Kidney (tissue), 14 donors: ENCODE measurements around the gene PDE1A. TPM values are rescaled to one million over a fixed set of nuclear protein-coding genes. Genes with fewer than 3 reads are reported as not detected.

Source experiments
- DNase-seq, 5 donors: peaks; one replicate each; pipeline ENCODE4 v3.0.0-alpha.2; 2013 to 2020
- FAIRE-seq: peaks from 2 replicates; lab custom pipeline; 2012; peaks lifted over from hg19 to GRCh38; lab: Jason Lieb, UNC
- H3K27ac ChIP-seq, 2 donors: one replicate each; pipeline ENCODE4 v1.7.0; 2013; ENCODE audit warnings: low read depth in 2 of 2, low read length in 2 of 2, inconsistent platforms in 1 of 2
- H3K27me3 ChIP-seq: one replicate; pipeline ENCODE4 v1.7.1; 2013; ENCODE audit warnings: low read length, inconsistent platforms; ENCODE audit not compliant: control insufficient read depth, insufficient read depth
- H3K36me3 ChIP-seq, 3 donors: one replicate each; pipeline versions ENCODE4 v1.7.0 to v1.7.1; 2013; ENCODE audit warnings: low read length in 3 of 3, control low read depth in 1 of 3, inconsistent platforms in 1 of 3; ENCODE audit not compliant: insufficient read depth in 3 of 3, control insufficient read depth in 2 of 3
- H3K4me1 ChIP-seq, 3 donors: one replicate each; pipeline versions ENCODE4 v1.7.0 to v1.7.1; 2013; ENCODE audit warnings: low read length in 3 of 3, inconsistent platforms in 1 of 3, low read depth in 1 of 3; ENCODE audit not compliant: control insufficient read depth in 2 of 3, insufficient read depth in 2 of 3
- H3K4me3 ChIP-seq, 3 donors: one replicate each; pipeline versions ENCODE4 v1.7.0 to v1.8.1; 2013; ENCODE audit warnings: low read length in 3 of 3, control low read depth in 1 of 3, inconsistent platforms in 1 of 3
- H3K9ac ChIP-seq, 3 donors: one replicate each; pipeline versions ENCODE4 v1.7.0 to v1.7.1; 2013; ENCODE audit warnings: low read length in 3 of 3, control low read depth in 1 of 3, inconsistent platforms in 1 of 3
- H3K9me3 ChIP-seq, 3 donors: one replicate each; pipeline versions ENCODE4 v1.7.0 to v1.7.1; 2013; ENCODE audit warnings: low read length in 3 of 3, control low read depth in 1 of 3, inconsistent platforms in 1 of 3; ENCODE audit not compliant: control insufficient read depth in 2 of 3, insufficient read depth in 1 of 3
- intact Hi-C: fragments of 100-400 bp; cut with DNase I; formaldehyde crosslinking; loops from one replicate; pipeline ENCODE4 v1.11.1; 2022
- polyA plus RNA-seq: library from polyadenylated mRNA; stranded (reverse); fragments of 350-450 nt; fragmentation: Illumina TruSeq; extraction: RNeasy Lipid Tissue Mini Kit (QIAGEN cat#74804); gene quantifications from one replicate; pipeline ENCODE4 v1.2.3, GENCODE V29; 2014; ENCODE audit warnings: low read depth, low replicate concordance; ENCODE audit not compliant: insufficient read depth
- total RNA-seq: library from RNA; stranded (reverse); fragmentation: NEBNext Ultra II Directional; extraction: Animal tissue kit (Norgen Biotek cat#: 25700); gene quantifications from one replicate; pipeline ENCODE4 v1.2.1, GENCODE V29; 2021
- TF ChIP-seq, protein P1 (sequence below): IDR thresholded peaks from 3 replicates; pipeline ENCODE4 v1.5.1; 2012; ENCODE audit warnings: mild to moderate bottlenecking, moderate library complexity, borderline replicate concordance; ENCODE audit not compliant: insufficient read depth; ENCODE audit errors: extremely low read depth
- donor health status: control.
- donor health status: control.
- donor health status: control.
- donor health status: control.
- donor health status: control.
- donor health status: DM: yes; HTN: yes; CAD: no.
- donor health status: Normal renal cell carcinoma (clear cell type).

The PDE1A gene
- total and polyA plus RNA-seq, 2 donors from 2014 or later: 40.4 to 70.5 TPM

DNA sequence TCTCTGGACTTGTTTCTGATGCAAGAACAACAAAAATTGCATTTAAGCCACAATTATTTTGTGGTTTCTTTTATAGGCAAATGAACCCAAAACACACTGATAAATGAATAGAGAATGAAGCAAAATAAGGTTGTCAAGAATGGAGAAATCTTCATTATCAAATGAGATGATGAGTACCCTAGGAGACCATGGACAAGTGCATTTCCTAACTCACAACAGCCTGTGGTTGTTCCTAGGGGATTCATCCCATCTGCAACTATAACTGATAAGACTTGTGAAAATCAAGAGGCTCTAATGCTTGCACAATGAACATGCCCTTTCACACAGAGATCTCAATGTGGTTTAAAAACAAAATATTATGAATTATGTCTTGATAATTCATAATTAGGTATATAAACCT is 159.9 kb downstream of the PDE1A start:
- no peak overlapping the region for H3K27ac ChIP-seq
- TF ChIP-seq, protein P1, sequence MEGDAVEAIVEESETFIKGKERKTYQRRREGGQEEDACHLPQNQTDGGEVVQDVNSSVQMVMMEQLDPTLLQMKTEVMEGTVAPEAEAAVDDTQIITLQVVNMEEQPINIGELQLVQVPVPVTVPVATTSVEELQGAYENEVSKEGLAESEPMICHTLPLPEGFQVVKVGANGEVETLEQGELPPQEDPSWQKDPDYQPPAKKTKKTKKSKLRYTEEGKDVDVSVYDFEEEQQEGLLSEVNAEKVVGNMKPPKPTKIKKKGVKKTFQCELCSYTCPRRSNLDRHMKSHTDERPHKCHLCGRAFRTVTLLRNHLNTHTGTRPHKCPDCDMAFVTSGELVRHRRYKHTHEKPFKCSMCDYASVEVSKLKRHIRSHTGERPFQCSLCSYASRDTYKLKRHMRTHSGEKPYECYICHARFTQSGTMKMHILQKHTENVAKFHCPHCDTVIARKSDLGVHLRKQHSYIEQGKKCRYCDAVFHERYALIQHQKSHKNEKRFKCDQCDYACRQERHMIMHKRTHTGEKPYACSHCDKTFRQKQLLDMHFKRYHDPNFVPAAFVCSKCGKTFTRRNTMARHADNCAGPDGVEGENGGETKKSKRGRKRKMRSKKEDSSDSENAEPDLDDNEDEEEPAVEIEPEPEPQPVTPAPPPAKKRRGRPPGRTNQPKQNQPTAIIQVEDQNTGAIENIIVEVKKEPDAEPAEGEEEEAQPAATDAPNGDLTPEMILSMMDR: no peak
- no peaks in the 10 kb centered on the region for H3K27me3 ChIP-seq
- H3K4me1 ChIP-seq: no peaks in the 10 kb centered on the region
- no peaks in the 10 kb centered on the region for H3K36me3 ChIP-seq
- H3K9ac ChIP-seq: no peak overlapping the region
- intact Hi-C loops: no loop called here
- no peaks in the 10 kb centered on the region for H3K9me3 ChIP-seq
- no peak overlapping the region for H3K4me3 ChIP-seq
- DNase-seq (no peak), FAIRE-seq (no peak)

GRCh38 chr2:182265718-182266117 is 161.1 kb downstream of the PDE1A start:
- FAIRE-seq (no peak), DNase-seq (no peak)
- H3K4me1 ChIP-seq: no peaks in the 10 kb centered on the region
- no peaks in the 10 kb centered on the region for H3K36me3 ChIP-seq
- no peak overlapping the region for H3K4me3 ChIP-seq
- H3K27ac ChIP-seq: no peak overlapping the region
- no peak overlapping the region for H3K9ac ChIP-seq
- H3K9me3 ChIP-seq: no peaks in the 10 kb centered on the region
- no peaks in the 10 kb centered on the region for H3K27me3 ChIP-seq
- TF ChIP-seq, protein P1: no peak
- intact Hi-C loops: no loop called here

DNA sequence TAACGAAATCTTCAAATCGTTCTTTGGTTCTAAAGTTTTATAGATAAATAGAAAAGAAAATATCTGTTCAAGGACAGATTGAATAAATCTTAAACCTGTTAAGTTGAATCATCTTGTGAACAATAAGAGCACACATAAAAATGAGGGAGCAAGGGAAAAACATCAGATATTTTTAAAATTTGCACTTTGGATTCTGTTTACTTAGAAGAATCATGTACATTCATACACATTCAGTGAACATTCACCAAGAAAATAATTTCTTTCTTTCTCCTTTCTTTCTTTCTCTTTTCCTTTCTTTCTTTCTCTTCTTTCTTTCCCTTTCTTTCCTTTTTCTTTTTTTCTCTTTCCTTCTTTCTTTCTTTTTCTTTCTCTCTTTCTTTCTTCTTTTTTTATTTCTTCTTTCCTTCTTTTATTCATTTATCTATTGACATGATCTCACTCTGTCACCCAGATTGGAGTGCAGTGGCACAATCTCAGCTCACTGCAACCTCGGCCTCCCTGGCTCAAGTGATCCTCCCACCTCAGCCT is 164.9 kb downstream of the PDE1A start:
- no peaks in the 10 kb centered on the region for H3K9me3 ChIP-seq
- DNase-seq (no peak), FAIRE-seq (no peak)
- H3K27me3 ChIP-seq: no peaks in the 10 kb centered on the region
- H3K4me1 ChIP-seq: peaks cover 0 to 3% (median 2%) of the 10 kb centered on the region in 3 donors
- no peak overlapping the region for H3K4me3 ChIP-seq
- TF ChIP-seq, protein P1: no peak
- no peak overlapping the region for H3K27ac ChIP-seq
- H3K36me3 ChIP-seq: no peaks in the 10 kb centered on the region
- H3K9ac ChIP-seq: no peak overlapping the region
- intact Hi-C loops: no loop called here
